Middle frontal gyrus (tissue), 1 donor: ENCODE results near the gene CELF5.
"Not testable (repeated sequence)": the region's sequence is repeated elsewhere in the genome, so short reads cannot be mapped to it uniquely, and the experiment has no call there.

Experiments used
- DNase-seq: peaks from one replicate; pipeline ENCODE4 v3.0.0-alpha.2; 2015; ENCODE audit warnings: low spot score; ENCODE audit errors: extremely low spot score

CELF5 gene

DNA sequence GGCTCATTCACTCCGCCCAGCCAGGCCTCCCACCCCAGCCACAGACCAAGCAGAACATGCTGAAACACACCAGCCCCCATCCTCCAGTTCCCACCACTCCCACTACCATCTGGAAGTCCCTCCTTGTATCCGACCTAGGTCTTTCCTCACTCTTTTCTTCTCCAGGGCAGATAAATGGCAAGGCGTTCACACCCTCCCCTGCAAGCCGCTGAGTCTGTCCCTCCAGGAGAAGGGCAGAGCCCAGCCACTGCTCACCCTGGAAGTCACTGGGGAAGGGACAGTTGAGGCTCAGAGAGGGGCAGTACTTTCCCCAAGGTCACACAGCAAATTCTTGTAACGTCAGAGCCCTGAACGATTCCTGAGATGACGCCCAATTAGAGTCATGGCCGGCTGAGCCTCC lies 96.4 kb downstream of the CELF5 start:
- DNase-seq: no peak

DNA sequence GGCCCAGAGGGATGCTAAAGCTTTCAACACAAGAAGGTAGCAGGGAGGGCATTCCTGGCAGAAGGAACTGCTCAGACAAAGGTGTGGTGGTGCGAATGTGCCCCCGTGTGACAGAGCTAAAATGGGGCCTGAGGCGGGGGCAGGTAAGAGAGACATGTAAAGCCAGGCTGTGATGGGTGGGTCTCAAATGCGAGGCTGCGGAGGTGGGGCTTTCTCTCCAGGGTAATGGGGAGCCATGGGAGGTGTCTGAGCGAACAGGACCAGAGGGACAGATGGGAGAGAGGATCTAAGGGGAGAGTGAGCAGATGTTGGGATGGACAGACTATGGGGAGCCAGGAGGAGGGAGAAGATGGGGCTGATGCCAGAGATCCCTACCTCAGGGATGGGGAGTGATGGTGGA lies 97.2 kb downstream of the CELF5 start:
- no peak for DNase-seq

DNA sequence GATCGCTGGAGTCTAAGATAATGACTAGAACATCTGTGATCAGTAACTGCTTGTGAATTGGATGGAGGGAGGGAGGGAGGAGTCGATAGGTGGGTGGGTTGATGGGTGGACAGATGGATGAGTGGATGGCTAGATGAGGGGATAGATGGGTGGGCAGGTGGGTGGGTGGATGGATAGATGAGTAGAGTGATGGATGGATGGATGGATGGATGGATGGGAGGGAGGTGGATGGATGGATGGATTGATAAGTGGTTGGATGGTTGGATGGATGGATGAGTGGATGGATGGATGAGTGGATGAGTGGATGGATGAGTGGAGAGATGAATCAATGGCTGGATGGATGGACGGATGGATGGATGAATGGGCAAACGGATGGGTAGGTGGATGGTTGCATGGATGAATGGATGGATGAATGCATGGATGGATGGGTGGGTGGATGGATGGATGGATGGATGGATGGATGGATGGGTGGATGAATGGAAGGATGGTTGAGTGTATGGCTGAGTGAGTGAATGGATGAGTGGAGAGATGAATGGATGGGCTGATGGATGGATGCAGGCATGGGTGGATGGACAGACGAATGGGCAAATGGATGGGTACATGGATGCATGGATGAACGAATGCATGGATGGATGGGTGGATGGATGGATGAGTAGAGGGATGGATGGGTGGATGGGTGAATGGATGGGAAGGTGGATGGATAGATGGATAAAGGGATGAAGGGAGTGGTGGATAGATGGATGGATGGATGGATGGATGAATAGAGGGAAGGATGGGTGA lies 97.9 kb downstream of the CELF5 start:
- no peak for DNase-seq

DNA sequence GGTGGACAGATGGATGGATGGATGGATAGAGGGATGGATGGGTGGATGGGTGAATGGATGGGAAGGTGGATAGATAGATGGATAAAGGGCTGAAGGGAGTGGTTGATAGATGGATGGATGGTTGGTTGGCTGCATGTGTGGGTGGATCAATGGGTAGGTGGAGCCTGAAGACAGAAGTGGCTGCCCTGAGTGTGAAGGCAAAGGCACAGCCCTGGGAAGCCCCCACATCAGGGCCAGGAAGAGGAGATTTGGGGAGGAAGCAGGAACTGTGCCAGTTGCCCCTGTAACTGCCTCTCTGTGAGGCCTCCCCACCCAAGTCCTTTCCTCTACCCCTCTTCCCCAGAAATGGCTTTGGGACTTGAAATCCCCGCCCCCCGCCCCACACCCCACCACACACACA lies 98.6 kb downstream of the CELF5 start:
- no peak for DNase-seq

DNA sequence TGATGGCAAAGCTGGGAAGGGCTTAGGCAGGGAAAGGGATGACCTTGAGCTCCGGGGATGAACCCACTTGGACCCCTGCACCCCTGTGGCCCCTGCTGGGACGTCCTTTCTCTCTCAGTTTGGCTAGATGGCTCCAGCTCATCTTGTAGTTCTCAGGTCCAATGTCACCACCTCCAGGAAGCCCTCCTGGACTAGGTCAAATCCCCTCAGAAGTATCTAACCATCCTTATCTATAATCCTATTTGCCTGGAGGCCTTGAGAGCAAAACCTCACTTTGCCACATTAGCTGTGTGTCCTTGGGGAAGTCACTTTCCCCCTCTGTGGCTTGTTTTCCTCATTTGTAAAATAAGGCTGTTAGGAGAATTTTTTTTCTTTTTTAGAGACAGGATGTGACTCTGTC lies 99.2 kb downstream of the CELF5 start:
- no peak for DNase-seq

DNA sequence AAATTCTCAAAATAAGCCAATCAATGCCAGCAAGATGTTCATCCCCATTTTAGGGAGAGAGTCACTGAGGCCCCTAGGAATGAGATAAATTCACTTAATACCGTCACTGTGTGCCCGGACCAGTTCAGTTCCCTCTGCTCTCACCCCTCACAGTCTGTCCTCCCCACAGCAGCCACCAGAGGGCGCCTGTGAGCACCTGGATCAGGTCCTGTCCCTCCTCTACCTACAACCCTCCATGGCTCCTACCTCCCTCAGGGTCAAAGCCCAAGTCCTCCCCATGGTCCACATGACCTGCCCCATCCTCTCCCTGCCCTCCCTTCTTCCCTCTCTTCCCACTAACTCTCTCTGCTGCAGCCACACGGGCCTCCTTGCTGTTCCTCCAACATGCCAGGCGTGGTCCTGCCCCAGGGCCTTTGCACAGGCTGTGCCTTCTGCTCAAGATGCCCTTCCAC lies 100.0 kb downstream of the CELF5 start:
- no peak for DNase-seq

DNA sequence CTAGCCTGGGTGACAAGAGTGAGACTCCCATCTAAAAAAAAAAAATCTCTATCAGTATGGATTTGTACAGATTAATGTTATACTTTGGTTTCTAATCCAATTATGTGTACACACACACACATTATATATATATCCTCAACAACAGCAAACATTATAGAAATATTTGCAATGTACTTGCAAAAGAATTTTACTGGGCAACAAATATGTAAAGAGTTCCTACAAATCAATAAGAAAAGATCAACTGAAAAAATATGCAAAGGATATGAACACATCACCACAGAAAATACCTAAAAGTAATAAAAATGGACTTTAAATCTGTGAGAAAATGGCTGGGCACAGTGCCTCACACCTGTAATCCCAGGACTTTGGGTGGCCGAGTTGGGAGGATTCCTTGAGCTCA lies 101.0 kb downstream of the CELF5 start:
- no peak for DNase-seq

DNA sequence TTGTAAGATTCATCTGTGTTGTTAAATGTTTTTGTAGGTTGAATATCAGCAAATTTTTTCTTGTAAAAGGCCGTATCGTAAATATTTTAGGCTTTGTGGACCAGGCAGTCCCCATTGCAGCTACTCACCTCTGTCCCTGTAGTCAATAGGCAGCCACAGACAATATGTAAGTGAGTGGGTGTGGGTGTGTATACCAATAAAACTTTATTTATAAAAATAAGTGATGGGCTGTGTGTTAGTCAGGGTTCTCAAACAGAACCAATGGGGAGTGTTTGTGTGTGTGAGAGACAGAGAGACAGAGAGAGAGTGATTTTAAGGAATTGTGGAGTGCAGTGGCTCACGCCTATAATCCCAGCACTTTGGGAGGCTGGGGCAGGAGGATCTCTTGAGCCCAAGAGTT lies 104.3 kb downstream of the CELF5 start:
- no peak for DNase-seq

DNA sequence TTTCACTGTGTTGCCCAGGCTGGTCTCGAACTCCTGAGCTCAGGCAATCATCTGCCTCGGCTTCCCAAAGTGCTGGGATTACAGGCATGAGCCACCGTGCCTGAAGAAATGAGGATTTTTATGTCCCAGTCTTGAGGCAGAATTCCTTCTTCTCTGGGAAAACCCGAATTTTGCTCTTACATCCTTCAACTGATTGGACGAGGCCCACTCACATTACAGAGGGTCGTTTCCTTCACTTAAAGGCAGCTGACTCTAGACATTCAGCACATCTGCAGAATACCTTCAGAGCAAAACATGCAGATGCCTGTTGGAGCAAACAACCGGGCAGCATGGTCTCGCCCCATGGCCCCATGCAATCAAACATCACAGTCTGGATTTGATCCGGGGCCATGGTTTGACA lies 105.6 kb downstream of the CELF5 start:
- no peak for DNase-seq

DNA sequence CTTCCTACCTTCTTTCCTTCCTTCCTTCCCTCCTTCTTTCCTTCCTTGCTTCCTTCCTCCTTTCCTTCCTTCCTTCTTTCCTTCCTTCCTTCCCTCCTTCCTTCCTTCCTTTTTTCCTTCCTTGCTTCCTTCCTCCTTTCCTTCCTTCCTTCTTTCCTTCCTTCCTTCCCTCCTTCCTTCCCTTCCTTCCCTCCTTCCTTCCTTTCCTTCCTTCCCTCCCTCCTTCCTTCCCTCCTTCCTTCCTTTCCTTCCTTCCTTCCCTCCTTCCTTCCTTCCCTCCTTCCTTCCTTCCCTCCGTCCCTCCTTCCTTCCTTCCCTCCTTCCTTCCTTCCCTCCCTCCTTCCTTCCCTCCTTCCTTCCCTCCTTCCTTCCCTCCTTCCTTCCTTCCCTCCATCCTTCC lies 107.8 kb downstream of the CELF5 start:
- DNase-seq: not testable (repeated sequence)

DNA sequence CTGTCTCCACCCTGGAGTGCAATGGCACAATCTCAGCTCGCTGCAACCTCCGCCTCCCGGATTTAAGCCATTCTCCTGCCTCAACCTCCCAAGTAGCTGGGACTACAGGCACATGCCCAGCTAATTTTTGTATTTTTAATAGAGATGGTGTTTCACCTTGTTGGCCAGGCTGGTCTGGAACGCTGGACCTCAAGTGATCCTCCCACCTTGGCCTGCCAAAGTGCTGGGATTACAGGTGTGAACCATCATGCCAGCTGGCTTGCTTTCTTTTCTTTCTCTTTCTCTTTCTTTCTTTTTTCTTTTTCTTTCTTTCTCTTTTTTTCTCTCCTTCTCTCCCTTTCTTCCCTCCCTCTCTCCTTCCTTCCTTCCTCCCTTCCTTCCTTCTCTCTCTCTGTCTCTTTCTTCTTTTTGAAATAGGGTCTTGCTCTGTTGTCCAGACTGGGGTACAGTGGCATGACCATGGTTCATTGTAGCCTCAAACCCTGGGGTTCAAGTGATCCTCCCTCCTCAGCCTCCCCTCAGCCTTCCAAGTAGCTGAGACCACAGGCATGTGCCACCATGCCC lies 108.6 kb downstream of the CELF5 start:
- no peak for DNase-seq

DNA sequence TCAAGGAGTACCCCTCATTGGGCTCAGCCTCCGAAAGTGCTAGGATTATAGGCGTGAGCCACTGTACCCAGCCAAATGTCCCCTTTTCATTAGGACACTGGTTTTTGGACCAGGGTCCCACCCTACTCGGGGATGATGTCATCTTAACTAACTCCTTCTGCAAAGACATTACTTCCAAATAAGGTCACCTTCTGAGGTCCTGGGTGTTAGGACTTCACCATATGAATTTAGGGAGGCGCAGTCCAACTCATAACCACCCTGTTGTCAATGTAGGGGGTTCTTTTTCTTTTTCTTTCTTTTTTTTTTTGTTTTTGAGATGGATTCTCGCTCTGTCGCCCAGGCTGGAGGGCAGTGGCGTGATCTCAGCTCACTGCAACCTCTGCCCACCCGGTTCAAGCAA lies 109.2 kb downstream of the CELF5 start:
- DNase-seq: no peak

DNA sequence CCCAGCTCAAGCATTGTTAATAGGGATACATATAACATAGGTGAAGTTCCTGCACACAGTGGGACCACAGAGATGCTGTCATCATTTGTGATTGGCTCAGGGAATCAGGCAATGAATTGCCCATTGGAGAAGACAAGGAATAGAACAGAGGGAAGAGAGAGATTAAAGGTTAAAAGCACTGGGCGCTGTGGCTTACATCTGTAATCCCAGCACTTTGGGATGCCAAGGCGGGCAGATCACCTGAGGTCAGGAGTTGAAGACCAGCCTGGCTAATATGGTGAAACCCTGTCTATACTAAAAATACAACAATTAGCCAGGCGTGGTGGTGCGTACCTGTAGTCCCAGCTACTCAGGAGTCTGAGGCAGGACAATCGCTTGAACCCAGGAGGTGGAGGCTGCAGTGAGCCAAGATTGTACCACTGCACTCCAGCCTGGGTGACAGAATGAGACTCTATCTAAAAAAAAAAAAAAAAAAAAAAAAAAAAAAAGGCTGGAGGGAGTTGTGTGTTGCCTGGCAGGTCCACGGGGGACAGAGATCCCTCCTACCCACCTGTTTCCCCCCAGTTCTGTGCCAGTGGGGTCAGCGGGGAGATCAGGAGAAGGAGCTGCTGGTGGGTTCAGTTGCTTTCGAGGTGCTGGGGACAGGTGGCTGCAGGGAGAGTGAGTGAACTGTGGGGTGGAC lies 110.4 kb downstream of the CELF5 start:
- not testable (repeated sequence) for DNase-seq

DNA sequence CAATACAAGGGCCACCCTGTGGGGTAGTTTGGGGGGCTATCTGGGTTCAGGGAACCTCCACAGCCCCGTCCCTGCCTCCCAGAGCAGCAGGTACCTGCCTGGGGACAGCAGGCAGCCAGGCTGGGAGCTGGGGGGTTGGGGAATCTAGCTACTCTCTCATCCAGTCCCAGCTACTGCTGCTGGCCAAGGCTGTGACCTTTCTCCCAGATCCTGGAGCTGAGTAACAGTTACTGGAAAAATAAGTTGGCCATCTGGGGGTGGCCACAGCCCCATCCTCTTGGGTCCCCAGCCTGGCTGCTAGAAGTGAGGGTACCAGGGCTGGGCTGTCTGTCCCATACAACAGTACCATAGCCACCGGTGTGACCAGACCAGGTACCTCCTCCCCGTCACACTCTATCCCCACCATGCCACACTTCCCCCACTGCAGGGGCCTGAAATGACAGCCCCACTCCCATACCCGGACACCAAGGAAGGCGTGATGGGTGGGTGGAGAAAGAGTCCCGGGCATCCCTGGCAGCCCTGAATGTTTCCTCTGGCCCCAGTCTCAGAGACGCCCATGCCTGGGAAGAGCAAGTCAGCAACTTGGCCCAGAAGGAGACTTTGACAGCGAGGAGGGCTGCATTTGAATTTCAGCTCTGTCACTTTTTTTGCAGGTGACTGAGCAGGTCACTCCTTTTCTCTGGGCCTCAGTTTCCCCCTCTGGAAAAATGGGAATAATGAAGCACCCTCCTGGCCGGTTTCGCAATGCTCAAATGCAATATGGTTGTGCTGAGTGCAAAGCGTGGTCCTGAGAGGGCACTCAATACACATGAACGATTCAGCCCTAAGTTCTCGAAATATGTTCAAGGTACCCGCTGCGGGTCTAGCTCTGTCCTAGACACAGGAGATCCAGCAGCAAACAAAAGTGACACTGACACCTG lies 111.2 kb downstream of the CELF5 start:
- no peak for DNase-seq

DNA sequence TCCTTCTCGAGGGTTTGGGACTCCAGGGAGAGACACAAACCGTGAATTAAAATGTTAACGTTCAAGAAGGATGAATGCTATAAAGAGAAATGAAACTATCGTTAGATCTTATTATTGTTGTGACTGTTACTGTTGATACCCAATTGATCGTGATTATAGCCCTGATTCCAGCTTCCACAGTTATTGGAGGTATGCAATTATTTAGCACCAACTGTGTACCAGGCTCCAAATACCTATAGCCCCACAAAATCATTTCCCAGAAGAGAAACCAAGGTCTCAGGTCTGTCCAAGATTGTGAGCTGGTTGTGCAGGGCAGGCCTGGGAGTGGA lies 111.9 kb downstream of the CELF5 start:
- DNase-seq: no peak

DNA sequence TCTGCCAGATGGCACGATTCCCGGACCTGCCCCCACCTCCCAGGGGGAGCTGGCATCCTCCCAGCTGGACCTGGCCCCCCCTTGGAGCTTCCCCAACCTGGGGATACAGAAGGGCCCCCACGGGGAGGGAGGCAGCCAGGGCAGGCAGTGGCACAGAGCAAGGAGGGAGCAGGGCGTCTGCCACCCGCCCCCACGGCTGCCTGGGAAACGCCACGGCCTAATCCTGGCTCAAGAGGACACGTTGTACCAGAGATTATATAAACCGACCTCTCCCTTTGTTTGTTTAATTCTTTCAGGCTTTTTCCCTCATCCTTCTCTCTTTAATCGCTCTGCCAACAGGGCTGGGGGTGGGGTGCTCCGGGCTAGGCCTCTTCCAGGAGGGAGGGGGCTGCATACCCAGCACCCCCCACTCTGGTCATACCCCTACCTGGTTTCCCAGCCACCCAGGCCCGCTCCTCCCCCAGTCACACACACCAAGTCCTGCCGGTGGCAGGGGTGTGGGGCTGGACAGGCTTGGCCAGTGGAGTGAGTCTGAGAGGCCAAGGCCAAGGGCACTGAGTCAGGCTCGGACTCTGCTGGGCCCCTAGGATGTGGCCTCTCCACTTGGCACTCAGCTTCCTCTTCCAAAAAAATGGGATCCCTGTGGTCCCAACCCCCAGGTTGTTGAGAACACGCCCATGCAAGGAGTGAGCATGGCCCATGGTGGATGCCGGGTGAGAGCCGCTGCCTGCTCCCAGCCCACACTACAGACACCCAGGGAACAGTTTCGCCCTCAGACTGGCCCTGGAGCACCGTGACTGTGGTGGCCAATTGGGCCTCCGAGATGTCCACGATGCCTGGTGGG lies 112.4 kb downstream of the CELF5 start:
- no peak for DNase-seq

DNA sequence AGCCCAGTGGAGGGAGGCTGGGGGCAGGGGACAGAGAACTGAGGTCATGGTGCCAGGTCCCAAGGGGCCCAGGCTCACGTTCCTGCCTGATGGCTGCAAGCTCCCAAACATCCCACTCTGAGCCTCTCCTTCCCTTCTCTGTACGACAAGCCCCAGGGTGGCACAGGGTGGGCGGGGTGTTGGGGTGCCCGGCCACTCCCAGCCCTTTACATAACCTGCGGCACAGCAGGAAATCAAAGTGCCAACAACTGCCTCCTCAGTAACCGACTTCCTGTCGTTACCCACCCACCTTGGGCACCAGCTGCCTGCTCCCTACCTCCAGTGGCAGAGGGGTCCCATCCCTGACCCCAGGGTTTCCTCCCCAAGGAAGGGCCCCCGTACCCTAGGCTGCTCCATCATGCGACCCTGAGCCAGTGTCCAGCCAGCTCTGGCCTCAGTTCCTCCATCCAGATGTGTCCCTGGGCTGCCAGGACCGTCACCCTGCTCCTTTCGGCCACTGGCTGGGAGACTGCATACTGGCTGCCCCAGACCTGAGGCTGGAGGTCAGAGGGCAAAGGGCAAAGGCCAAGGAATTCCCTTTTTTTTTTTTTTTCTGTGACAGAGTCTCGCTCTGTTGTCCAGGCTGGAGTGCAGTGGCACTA lies 114.2 kb downstream of the CELF5 start:
- no peak for DNase-seq

DNA sequence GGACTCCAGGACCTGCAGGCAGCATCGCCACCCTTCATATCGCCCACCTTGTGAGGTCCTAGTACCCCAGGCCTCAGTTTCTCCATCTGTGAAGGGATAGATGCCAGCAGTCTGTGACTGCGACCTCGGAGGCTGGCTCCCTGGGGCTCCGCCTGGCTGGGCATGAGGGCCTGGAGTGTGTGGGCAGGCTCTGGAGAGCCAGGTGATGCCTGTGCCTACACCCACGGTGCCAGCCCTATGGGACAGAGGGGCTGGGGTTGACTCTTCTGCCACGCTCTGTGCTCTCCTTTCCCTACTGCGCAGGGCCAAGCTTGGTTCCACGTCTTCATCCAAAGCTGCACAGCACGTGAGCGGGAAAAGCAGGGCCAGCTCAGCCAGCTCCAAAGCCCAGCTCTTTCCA lies 115.9 kb downstream of the CELF5 start:
- DNase-seq: no peak

DNA sequence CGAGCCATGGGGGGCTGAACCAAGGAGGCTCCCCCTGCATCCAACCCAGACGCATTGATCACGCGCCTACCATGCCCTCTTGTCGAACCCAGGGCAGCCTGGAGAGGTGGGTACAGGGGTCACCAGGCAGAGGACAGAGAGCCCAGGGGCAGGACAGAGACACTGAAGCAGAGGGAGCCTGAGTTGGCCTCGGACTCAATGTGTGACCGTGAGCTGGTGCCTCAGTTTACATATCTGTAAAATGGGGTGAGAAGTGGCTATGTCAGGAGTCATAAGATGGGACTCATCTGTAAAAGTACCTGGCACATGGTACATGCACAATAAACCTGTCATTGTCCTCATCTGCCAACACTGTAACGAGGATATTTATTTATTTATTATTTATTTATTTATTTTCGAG lies 117.8 kb downstream of the CELF5 start:
- DNase-seq: no peak

DNA sequence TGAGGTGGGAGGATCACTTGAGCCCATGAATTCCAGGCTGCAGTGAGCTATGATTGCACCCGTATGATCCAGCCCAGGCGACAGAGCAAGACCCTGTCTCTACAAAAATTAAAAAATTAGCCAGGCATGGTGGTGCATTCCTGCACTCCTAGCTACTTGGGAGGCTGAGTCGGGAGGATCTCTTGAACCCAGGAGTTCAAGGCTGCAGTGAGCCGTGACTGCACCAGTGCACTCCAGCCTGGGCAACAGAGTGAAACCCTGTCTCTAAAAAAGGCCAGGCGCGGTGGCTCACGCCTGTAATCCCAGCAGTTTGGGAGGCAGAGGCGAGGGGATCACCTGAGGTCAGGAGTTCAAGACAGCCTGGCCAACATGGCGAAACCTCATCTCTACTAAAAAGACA lies 118.5 kb downstream of the CELF5 start:
- DNase-seq: not testable (repeated sequence)
